HepG2 (cell line): ENCODE data around the gene PRKAR1A. TPM values are rescaled to one million over a fixed set of nuclear protein-coding genes. Genes with fewer than 3 reads are reported as not detected.

Source experiments
- AGO1 ChIP-seq: fragments of 200-400 bp; formaldehyde crosslinking; IDR thresholded peaks from 2 replicates; pipeline ENCODE4 v1.6.1; 2017; ENCODE audit warnings: mild to moderate bottlenecking, low read depth, low read length, moderate library complexity; ENCODE audit not compliant: poor library complexity, severe bottlenecking
- CHD4 ChIP-seq: fragments of 200-600 bp; sonication (generic); IDR thresholded peaks from 2 replicates; pipeline ENCODE4 v1.7.0; 2017; ENCODE audit warnings: mild to moderate bottlenecking, low read length, borderline replicate concordance
- CREM ChIP-seq, 2 experiments: sonication (generic) in 1 of 2; formaldehyde crosslinking in 1 of 2; IDR thresholded peaks; 2 replicates each; pipeline versions ENCODE4 v1.4.0 to v1.6.1; 2016 to 2020; ENCODE audit warnings: antibody characterized with exemption in 1 of 2, mild to moderate bottlenecking in 1 of 2, missing genetic modification reagents in 1 of 2
- MAFK ChIP-seq, 2 experiments: IDR thresholded peaks in 1 of 2; conservative IDR thresholded peaks in 1 of 2; 2 replicates each; pipeline ENCODE4 v1.6.1; 2011; ENCODE audit warnings: improper control_type of control experiment in 2 of 2, low read length in 2 of 2
- NCOA1 ChIP-seq: sonication (generic); formaldehyde crosslinking; IDR thresholded peaks from 2 replicates; pipeline ENCODE4 v1.9.0; 2021; ENCODE audit warnings: missing genetic modification reagents
- SAFB2 ChIP-seq: sonication (generic); formaldehyde crosslinking; IDR thresholded peaks from 2 replicates; pipeline ENCODE4 v1.5.1; 2020; ENCODE audit warnings: missing genetic modification reagents, low read depth, mild to moderate bottlenecking, borderline replicate concordance
- SETDB1 ChIP-seq: sonication (generic); formaldehyde crosslinking; IDR thresholded peaks from 2 replicates; pipeline ENCODE4 v1.5.1; 2020; ENCODE audit warnings: missing genetic modification reagents, mild to moderate bottlenecking, borderline replicate concordance
- SMAD3 ChIP-seq: sonication (generic); formaldehyde crosslinking; IDR thresholded peaks from 2 replicates; pipeline ENCODE4 v1.4.0; 2020; ENCODE audit warnings: missing genetic modification reagents
- SPEN ChIP-seq: sonication (generic); formaldehyde crosslinking; IDR thresholded peaks from 2 replicates; pipeline ENCODE4 v1.5.1; 2020; ENCODE audit warnings: low read depth, mild to moderate bottlenecking, missing genetic modification reagents
- YEATS4 ChIP-seq: sonication (generic); formaldehyde crosslinking; IDR thresholded peaks from 2 replicates; pipeline ENCODE4 v1.4.0; 2020; ENCODE audit warnings: missing genetic modification reagents, borderline replicate concordance
- ZBTB8A ChIP-seq: sonication (generic); formaldehyde crosslinking; IDR thresholded peaks from 2 replicates; pipeline ENCODE4 v1.4.0; 2020; ENCODE audit warnings: mild to moderate bottlenecking, low read depth, missing genetic modification reagents, borderline replicate concordance
- ZNF432 ChIP-seq: sonication (generic); formaldehyde crosslinking; IDR thresholded peaks from 2 replicates; pipeline ENCODE4 v1.5.0; 2020; ENCODE audit warnings: missing genetic modification reagents, mild to moderate bottlenecking, borderline replicate concordance
- ZNF878 ChIP-seq: sonication (generic); formaldehyde crosslinking; IDR thresholded peaks from 2 replicates; pipeline ENCODE4 v1.8.1; 2023; ENCODE audit warnings: mild to moderate bottlenecking, missing genetic modification reagents, moderate library complexity
- ZNF891 ChIP-seq: sonication (generic); formaldehyde crosslinking; IDR thresholded peaks from 2 replicates; pipeline ENCODE4 v1.5.0; 2020; ENCODE audit warnings: mild to moderate bottlenecking, missing genetic modification reagents
- polyA plus RNA-seq, 8 experiments: library from polyadenylated mRNA; depleted of rRNA in 3 of 8; stranded (reverse) in 7 of 8; unstranded in 1 of 8; fragments of >200 nt; fragmentation: Illumina TruSeq in 4 of 8; extraction: Trizol in 4 of 8; gene quantifications; 2 replicates each; pipeline versions ENCODE4 v1.2.1 to v1.2.3, GENCODE V29; 2011 to 2016; ENCODE audit warnings: low read depth in 4 of 8, missing spikeins in 1 of 8, mixed read lengths in 1 of 8; ENCODE audit not compliant: insufficient read depth in 1 of 8
- total RNA-seq, 5 experiments: library from RNA; depleted of rRNA; stranded (reverse); fragments of >200 nt; fragmentation: Illumina TruSeq; extraction: Trizol; gene quantifications; 2 replicates each; pipeline ENCODE4 v1.2.3, GENCODE V29; 2016; ENCODE audit warnings: low read depth in 1 of 5
- TF ChIP-seq, protein P1 (sequence below): IDR thresholded peaks from 2 replicates; pipeline ENCODE4 v1.6.1; 2018; ENCODE audit warnings: missing genetic modification reagents
- TF ChIP-seq, protein P2 (sequence below): sonication (generic); formaldehyde crosslinking; IDR thresholded peaks from 2 replicates; pipeline ENCODE4 v1.8.0; 2022; ENCODE audit warnings: mild to moderate bottlenecking, missing genetic modification reagents, moderate library complexity
- TF ChIP-seq, protein P3 (sequence below): sonication (generic); formaldehyde crosslinking; IDR thresholded peaks from 2 replicates; pipeline ENCODE4 v1.4.0; 2020; ENCODE audit warnings: missing genetic modification reagents
- TF ChIP-seq, protein P4 (sequence below): sonication (generic); formaldehyde crosslinking; IDR thresholded peaks from 2 replicates; pipeline ENCODE4 v1.5.0; 2020; ENCODE audit warnings: mild to moderate bottlenecking, low read depth, missing genetic modification reagents, borderline replicate concordance
- TF ChIP-seq, protein P5 (sequence below): sonication (generic); formaldehyde crosslinking; conservative IDR thresholded peaks from 2 replicates; pipeline ENCODE4 v1.4.0; 2020; ENCODE audit warnings: mild to moderate bottlenecking, missing genetic modification reagents, moderate library complexity
- TF ChIP-seq, protein P6 (sequence below): sonication (generic); IDR thresholded peaks from 2 replicates; pipeline ENCODE4 v1.6.1; 2016; ENCODE audit warnings: low read depth, borderline replicate concordance

The PRKAR1A gene
- total and polyA plus RNA-seq, 2 of the 13 experiments (the other 11 are each of a cell fraction or from before 2014, with no cell fraction given) = 265 to 266 TPM

DNA sequence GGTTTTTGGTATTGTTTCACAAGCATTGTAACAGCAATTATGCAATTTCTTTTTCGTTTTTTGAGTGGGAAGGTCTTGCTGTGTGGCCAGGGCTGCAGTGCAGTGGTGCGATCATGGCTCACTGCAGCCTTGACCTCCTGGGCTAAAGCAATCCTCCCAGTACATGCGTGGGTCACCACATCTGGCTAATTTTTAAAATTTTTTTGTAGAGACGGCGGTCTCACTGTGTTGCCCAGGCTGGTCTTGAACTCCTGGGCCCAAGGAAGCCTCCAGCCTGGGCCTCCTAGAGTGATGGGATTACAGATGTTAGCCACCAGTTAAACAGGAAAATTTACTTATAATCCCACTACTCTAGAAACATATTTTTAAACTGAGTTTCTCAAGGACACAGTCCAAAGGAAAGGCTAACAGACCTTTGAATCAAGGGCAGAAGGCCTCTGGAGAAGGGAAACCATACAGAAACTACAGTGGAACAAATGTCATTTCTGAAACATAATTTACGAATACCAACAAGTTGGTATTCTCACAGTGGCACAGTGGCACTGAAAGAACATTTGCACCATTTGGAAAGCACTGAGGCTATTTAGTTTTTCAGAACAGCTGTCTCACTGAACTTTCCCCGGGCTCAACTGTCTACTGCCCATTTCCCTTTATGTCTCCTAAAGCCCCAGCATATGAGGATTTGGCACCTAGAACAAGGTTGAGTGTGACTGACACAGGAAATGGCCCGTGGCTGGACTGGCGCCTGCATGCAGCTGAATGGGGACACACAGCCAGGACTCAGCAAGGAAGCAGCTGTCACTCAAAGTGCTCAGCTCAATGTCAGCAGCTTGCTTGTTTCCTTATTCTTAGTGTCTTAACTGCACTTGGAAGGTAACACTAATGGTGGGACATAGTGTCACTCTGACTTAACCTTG is 2.8 kb upstream of the PRKAR1A start (continued):
- TF ChIP-seq CREM (IDR thresholded peaks at IDR 0.05) = peak; percentile 35
- TF ChIP-seq CREM (CRISPR knock-in tag; IDR thresholded peaks at IDR 0.05) = no peak
- no peak for TF ChIP-seq ZNF891 (CRISPR knock-in tag)
- TF ChIP-seq, protein P1, sequence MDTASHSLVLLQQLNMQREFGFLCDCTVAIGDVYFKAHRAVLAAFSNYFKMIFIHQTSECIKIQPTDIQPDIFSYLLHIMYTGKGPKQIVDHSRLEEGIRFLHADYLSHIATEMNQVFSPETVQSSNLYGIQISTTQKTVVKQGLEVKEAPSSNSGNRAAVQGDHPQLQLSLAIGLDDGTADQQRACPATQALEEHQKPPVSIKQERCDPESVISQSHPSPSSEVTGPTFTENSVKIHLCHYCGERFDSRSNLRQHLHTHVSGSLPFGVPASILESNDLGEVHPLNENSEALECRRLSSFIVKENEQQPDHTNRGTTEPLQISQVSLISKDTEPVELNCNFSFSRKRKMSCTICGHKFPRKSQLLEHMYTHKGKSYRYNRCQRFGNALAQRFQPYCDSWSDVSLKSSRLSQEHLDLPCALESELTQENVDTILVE (CRISPR knock-in tag) = 0 out of 2 replicates have a peak, but pooled peaks have one; percentile 30
- TF ChIP-seq CHD4 = peak; percentile 47; the same call in 1 of the 2 replicates
- TF ChIP-seq SPEN = 0 out of 2 replicates have a peak, but pooled peaks have one; percentile 34
- no peak for TF ChIP-seq ZNF878 (CRISPR knock-in tag)
- TF ChIP-seq, protein P2, sequence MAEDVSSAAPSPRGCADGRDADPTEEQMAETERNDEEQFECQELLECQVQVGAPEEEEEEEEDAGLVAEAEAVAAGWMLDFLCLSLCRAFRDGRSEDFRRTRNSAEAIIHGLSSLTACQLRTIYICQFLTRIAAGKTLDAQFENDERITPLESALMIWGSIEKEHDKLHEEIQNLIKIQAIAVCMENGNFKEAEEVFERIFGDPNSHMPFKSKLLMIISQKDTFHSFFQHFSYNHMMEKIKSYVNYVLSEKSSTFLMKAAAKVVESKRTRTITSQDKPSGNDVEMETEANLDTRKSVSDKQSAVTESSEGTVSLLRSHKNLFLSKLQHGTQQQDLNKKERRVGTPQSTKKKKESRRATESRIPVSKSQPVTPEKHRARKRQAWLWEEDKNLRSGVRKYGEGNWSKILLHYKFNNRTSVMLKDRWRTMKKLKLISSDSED (CRISPR knock-in tag) = no peak
- TF ChIP-seq, protein P3, sequence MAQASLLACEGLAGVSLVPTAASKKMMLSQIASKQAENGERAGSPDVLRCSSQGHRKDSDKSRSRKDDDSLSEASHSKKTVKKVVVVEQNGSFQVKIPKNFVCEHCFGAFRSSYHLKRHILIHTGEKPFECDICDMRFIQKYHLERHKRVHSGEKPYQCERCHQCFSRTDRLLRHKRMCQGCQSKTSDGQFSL = no peak
- TF ChIP-seq SAFB2 (CRISPR knock-in tag) = no peak; the same call in 1 of the 2 replicates
- no peak for TF ChIP-seq AGO1
- TF ChIP-seq, protein P4, sequence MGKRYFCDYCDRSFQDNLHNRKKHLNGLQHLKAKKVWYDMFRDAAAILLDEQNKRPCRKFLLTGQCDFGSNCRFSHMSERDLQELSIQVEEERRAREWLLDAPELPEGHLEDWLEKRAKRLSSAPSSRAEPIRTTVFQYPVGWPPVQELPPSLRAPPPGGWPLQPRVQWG (CRISPR knock-in tag) = no peak
- no peak for TF ChIP-seq NCOA1
- no peak for TF ChIP-seq ZNF432 (CRISPR knock-in tag)
- TF ChIP-seq, protein P5, sequence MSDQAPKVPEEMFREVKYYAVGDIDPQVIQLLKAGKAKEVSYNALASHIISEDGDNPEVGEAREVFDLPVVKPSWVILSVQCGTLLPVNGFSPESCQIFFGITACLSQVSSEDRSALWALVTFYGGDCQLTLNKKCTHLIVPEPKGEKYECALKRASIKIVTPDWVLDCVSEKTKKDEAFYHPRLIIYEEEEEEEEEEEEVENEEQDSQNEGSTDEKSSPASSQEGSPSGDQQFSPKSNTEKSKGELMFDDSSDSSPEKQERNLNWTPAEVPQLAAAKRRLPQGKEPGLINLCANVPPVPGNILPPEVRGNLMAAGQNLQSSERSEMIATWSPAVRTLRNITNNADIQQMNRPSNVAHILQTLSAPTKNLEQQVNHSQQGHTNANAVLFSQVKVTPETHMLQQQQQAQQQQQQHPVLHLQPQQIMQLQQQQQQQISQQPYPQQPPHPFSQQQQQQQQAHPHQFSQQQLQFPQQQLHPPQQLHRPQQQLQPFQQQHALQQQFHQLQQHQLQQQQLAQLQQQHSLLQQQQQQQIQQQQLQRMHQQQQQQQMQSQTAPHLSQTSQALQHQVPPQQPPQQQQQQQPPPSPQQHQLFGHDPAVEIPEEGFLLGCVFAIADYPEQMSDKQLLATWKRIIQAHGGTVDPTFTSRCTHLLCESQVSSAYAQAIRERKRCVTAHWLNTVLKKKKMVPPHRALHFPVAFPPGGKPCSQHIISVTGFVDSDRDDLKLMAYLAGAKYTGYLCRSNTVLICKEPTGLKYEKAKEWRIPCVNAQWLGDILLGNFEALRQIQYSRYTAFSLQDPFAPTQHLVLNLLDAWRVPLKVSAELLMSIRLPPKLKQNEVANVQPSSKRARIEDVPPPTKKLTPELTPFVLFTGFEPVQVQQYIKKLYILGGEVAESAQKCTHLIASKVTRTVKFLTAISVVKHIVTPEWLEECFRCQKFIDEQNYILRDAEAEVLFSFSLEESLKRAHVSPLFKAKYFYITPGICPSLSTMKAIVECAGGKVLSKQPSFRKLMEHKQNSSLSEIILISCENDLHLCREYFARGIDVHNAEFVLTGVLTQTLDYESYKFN (CRISPR knock-in tag) = peak; percentile 80
- TF ChIP-seq SMAD3 (CRISPR knock-in tag) = no peak; the same call in 1 of the 2 replicates
- no peak for TF ChIP-seq SETDB1 (CRISPR knock-in tag)
- TF ChIP-seq MAFK (conservative IDR thresholded peaks at IDR 0.05 in 1 of 2, IDR thresholded peaks at IDR 0.05 in 1 of 2; ENCODE audit: low read length in 2 of 2) = no peak
- 0 out of 2 replicates have a peak, but pooled peaks have one; percentile 52 for TF ChIP-seq ZBTB8A (CRISPR knock-in tag)
- TF ChIP-seq, protein P6, sequence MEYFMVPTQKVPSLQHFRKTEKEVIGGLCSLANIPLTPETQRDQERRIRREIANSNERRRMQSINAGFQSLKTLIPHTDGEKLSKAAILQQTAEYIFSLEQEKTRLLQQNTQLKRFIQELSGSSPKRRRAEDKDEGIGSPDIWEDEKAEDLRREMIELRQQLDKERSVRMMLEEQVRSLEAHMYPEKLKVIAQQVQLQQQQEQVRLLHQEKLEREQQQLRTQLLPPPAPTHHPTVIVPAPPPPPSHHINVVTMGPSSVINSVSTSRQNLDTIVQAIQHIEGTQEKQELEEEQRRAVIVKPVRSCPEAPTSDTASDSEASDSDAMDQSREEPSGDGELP = peak; percentile 66; the same call in 1 of the 2 replicates
- peak; percentile 63 for TF ChIP-seq YEATS4 (CRISPR knock-in tag)
